A204.1 (cell line): Measurements from ENCODE around the gene ETV4.

Experiments used
- FAIRE-seq: peaks from 2 replicates; lab custom pipeline; 2012; peaks lifted over from hg19 to GRCh38; lab: Jason Lieb, UNC

Gene ETV4

GRCh38 chr17:43546319-43547188 lies at the start of gene ETV4:
Gene ETV4 (minus strand): TSS chr17:43546340. CDS start chr17:43545617, 723 bp downstream.
- FAIRE-seq = peak; percentile 96

GRCh38 chr17:43595466-43595865 lies 49.3 kb upstream of the ETV4 start:
- no peak for FAIRE-seq

GRCh38 chr17:43591779-43592562 lies 45.8 kb upstream of the ETV4 start:
- no peak for FAIRE-seq

GRCh38 chr17:43591001-43591400 lies 44.9 kb upstream of the ETV4 start:
- no peak for FAIRE-seq

GRCh38 chr17:43588664-43589435 lies 42.7 kb upstream of the ETV4 start:
- FAIRE-seq = no peak

- no peak for FAIRE-seq
Measured at GRCh38 chr17:43588121-43588520, 42.0 kb upstream of the ETV4 start.

GRCh38 chr17:43587647-43588046 lies 41.5 kb upstream of the ETV4 start:
- FAIRE-seq = no peak

GRCh38 chr17:43584666-43585102 lies 38.5 kb upstream of the ETV4 start:
- no peak for FAIRE-seq

- FAIRE-seq = no peak
Measured at GRCh38 chr17:43583332-43583731, 37.2 kb upstream of the ETV4 start.

GRCh38 chr17:43581613-43582012 lies 35.5 kb upstream of the ETV4 start:
- FAIRE-seq = no peak

- FAIRE-seq = no peak
Measured at GRCh38 chr17:43581130-43581529, 35.0 kb upstream of the ETV4 start.

- FAIRE-seq = no peak
Measured at GRCh38 chr17:43579566-43580140, 33.5 kb upstream of the ETV4 start.

- FAIRE-seq = no peak
Measured at GRCh38 chr17:43578699-43579565, 32.8 kb upstream of the ETV4 start.

GRCh38 chr17:43578404-43578698 lies 32.2 kb upstream of the ETV4 start:
- no peak for FAIRE-seq

GRCh38 chr17:43577664-43578403 lies 31.7 kb upstream of the ETV4 start:
- FAIRE-seq = no peak

- no peak for FAIRE-seq
Measured at GRCh38 chr17:43576563-43577229, 30.6 kb upstream of the ETV4 start.

- FAIRE-seq = no peak
Measured at GRCh38 chr17:43574896-43575525, 28.9 kb upstream of the ETV4 start.

GRCh38 chr17:43574348-43574747 lies 28.2 kb upstream of the ETV4 start:
- no peak for FAIRE-seq

- FAIRE-seq = no peak
Measured at GRCh38 chr17:43573579-43574321, 27.6 kb upstream of the ETV4 start.
